HEK293 (cell line): Measurements from ENCODE around the gene CLEC2L.

ENCODE experiments used
- ZBTB8A ChIP-seq: fragments of 450-650 bp; formaldehyde crosslinking; IDR thresholded peaks from 2 replicates; pipeline ENCODE4 v1.5.1; 2016; ENCODE audit warnings: missing biosample characterization, missing genetic modification characterization
- ZNF138 ChIP-seq: fragments of 450-650 bp; formaldehyde crosslinking; IDR thresholded peaks from 2 replicates; pipeline ENCODE4 v1.5.1; 2016; ENCODE audit warnings: missing biosample characterization, missing genetic modification characterization, borderline replicate concordance
- TF ChIP-seq, protein P1 (sequence below): fragments of 450-650 bp; formaldehyde crosslinking; IDR thresholded peaks from 2 replicates; pipeline ENCODE4 v1.5.1; 2016; ENCODE audit warnings: missing biosample characterization, missing genetic modification characterization
- TF ChIP-seq, protein P2 (sequence below): fragments of 450-650 bp; formaldehyde crosslinking; optimal IDR thresholded peaks from 2 replicates; pipeline ENCODE3; 2016; ENCODE audit warnings: missing biosample characterization, mild to moderate bottlenecking, missing genetic modification characterization

DNA sequence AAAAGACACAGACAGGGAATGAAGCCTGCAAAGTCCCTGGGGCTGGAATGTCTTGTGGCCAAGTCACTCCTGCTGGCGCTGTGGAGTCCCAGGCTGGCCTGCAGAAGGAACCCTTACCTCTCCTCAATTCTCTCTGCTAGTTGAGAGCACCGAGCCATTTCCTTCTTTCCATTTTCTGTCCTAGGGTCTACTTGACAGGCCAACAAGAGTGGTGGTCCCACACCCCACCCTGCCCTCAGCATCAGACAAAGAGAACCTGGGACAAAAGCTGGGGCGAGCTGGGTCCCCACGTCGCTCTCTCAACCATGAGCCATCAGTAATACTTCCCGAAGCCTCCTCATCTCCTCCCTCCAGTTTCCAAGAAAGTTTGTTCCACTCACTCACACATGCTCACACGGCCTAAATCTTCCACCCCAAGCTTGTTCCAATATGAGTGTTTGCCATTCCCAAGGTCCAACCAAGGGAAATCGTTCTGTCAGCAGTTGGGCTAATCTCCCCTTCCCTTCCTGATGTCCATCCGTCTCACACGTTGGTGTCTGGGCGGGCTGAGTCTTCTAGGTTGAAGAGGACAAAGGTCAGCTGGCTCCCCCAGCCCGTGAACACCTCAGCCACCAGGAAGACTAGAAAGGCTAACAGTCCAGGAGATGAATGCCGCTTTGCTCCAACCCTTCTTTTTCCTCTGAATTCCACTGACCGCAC, 44.3 kb downstream of the CLEC2L start:
- TF ChIP-seq ZBTB8A (tag by site-specific recombination) = no peak
- TF ChIP-seq, protein P1, sequence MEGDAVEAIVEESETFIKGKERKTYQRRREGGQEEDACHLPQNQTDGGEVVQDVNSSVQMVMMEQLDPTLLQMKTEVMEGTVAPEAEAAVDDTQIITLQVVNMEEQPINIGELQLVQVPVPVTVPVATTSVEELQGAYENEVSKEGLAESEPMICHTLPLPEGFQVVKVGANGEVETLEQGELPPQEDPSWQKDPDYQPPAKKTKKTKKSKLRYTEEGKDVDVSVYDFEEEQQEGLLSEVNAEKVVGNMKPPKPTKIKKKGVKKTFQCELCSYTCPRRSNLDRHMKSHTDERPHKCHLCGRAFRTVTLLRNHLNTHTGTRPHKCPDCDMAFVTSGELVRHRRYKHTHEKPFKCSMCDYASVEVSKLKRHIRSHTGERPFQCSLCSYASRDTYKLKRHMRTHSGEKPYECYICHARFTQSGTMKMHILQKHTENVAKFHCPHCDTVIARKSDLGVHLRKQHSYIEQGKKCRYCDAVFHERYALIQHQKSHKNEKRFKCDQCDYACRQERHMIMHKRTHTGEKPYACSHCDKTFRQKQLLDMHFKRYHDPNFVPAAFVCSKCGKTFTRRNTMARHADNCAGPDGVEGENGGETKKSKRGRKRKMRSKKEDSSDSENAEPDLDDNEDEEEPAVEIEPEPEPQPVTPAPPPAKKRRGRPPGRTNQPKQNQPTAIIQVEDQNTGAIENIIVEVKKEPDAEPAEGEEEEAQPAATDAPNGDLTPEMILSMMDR (tag by site-specific recombination) = no peak
- no peak for TF ChIP-seq ZNF138 (tag by site-specific recombination)
- TF ChIP-seq, protein P2, sequence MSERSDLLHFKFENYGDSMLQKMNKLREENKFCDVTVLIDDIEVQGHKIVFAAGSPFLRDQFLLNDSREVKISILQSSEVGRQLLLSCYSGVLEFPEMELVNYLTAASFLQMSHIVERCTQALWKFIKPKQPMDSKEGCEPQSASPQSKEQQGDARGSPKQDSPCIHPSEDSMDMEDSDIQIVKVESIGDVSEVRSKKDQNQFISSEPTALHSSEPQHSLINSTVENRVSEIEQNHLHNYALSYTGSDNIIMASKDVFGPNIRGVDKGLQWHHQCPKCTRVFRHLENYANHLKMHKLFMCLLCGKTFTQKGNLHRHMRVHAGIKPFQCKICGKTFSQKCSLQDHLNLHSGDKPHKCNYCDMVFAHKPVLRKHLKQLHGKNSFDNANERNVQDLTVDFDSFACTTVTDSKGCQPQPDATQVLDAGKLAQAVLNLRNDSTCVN (tag by site-specific recombination) = no peak
